Measurements from ENCODE around the gene ZFP2. TPM values are rescaled to one million over a fixed set of nuclear protein-coding genes. Genes with fewer than 3 reads are reported as not detected.

The ZFP2 gene
- total and polyA plus RNA-seq, 10 of the 15 experiments (the other 5 are each of a cell fraction or from before 2014, with no cell fraction given): 0.08 to 0.26 (median 0.10) TPM; not detected in 7

DNA sequence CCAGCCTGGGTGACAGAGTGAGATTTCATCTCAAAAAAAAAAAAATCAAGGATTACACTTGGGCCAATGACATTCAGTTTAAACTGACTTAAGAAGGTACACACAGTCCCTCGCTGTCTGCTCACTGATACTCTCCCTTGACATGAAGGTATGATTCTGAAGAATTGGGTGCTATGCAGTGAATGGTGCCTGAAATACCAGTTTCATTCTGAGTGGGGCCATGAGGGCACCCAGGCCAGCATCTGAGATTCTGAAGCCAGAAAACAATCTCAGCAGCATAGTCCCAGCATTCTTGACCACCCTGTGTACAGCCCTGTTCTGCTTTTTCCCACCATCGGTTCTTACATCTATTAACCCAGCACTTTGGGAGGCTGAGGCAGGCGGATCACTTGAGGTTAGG is 43.8 kb upstream of the ZFP2 start:
- intact Hi-C loops (cut with micrococcal nuclease; ENCODE audit: unreplicated experiment) (loop anchor here (10.0 kb wide), 1 partner anchor 227 kb away; the partner anchor contains the start of gene CLK4), in situ Hi-C loops (cut with MboI) (no loop called here)
- Histone ChIP-seq H4K20me1 (ENCODE audit: control insufficient read depth, insufficient read depth) (no peaks in the 10 kb centered on the region), H2AFZ (ENCODE audit: control insufficient read depth, low read depth, low read length) (no peak overlapping the region), H3K9me3 (replicated peaks; ENCODE audit: control insufficient read depth, insufficient read depth, low read length) (no peaks in the 10 kb centered on the region; the same call in 1 of the 3 replicates), H3K9ac (ENCODE audit: control insufficient read depth, insufficient read depth, low read length) (no peak overlapping the region), H3K4me3 (no peak overlapping the region), H3K27me3 (replicated peaks in 1 of 2; ENCODE audit: control insufficient read depth in 2 of 2, insufficient read depth in 2 of 2, low read length in 1 of 2) (no peaks in the 10 kb centered on the region), H3K4me1 (ENCODE audit: control insufficient read depth, insufficient read depth, low read length) (no peaks in the 10 kb centered on the region), H3K36me3 (ENCODE audit: control insufficient read depth in 2 of 2, insufficient read depth in 2 of 2, low read length in 1 of 2) (no peaks in the 10 kb centered on the region), H3K4me2 (ENCODE audit: control insufficient read depth, insufficient read depth) (no peak overlapping the region), H3K27ac (ENCODE audit: control insufficient read depth, insufficient read depth) (no peak overlapping the region), H3K79me2 (ENCODE audit: control insufficient read depth, insufficient read depth, low read length) (no peaks in the 10 kb centered on the region)
- ChIA-PET POLR2A (no interaction called here), SMC1A (ENCODE audit: uncharacterized antibody, unreplicated experiment) (no interaction called here), CTCF (no interaction called here), RAD21 (ENCODE audit: unreplicated experiment) (no interaction called here)
- ATAC-seq: no peak
- WGBS (ENCODE audit: insufficient coverage, insufficient replicate concordance, low lambda C conversion rate, missing lambda C conversion rate): 41% methylated on average over 3 of the region's 3 CpGs
- DNase-seq (ENCODE audit: low read depth, low spot score): no peak
- BruUV-seq (replicated peaks): no TSS peak
- no peak for FAIRE-seq
- no peak for TF ChIP-seq CTCF (IDR thresholded peaks at IDR 0.05 in 2 of 3, conservative IDR thresholded peaks at IDR 0.05 in 1 of 3; ENCODE audit: control insufficient read depth in 2 of 3, extremely low read depth in 1 of 3, insufficient read depth in 1 of 3, low read depth in 3 of 3, low read length in 3 of 3)
- no peak for TF ChIP-seq ZZZ3 (IDR thresholded peaks at IDR 0.05; ENCODE audit: control insufficient read depth, insufficient read length, low read depth)
- no peak for TF ChIP-seq POLR2AphosphoS5 (IDR thresholded peaks at IDR 0.05; ENCODE audit: low read length)
- TF ChIP-seq HDAC6 (IDR thresholded peaks at IDR 0.05; ENCODE audit: unreplicated experiment): no peak
- TF ChIP-seq ZBTB40 (IDR thresholded peaks at IDR 0.05; ENCODE audit: borderline replicate concordance): no peak
- TF ChIP-seq POU2F2 (IDR thresholded peaks at IDR 0.05; ENCODE audit: borderline replicate concordance, low read depth, low read length): no peak
- TF ChIP-seq FOXK2 (IDR thresholded peaks at IDR 0.05): no peak
- no peak for TF ChIP-seq YBX1 (IDR thresholded peaks at IDR 0.05)
- TF ChIP-seq FOXM1 (IDR thresholded peaks at IDR 0.05; ENCODE audit: low read depth, low read length): no peak
- TF ChIP-seq, protein P1, sequence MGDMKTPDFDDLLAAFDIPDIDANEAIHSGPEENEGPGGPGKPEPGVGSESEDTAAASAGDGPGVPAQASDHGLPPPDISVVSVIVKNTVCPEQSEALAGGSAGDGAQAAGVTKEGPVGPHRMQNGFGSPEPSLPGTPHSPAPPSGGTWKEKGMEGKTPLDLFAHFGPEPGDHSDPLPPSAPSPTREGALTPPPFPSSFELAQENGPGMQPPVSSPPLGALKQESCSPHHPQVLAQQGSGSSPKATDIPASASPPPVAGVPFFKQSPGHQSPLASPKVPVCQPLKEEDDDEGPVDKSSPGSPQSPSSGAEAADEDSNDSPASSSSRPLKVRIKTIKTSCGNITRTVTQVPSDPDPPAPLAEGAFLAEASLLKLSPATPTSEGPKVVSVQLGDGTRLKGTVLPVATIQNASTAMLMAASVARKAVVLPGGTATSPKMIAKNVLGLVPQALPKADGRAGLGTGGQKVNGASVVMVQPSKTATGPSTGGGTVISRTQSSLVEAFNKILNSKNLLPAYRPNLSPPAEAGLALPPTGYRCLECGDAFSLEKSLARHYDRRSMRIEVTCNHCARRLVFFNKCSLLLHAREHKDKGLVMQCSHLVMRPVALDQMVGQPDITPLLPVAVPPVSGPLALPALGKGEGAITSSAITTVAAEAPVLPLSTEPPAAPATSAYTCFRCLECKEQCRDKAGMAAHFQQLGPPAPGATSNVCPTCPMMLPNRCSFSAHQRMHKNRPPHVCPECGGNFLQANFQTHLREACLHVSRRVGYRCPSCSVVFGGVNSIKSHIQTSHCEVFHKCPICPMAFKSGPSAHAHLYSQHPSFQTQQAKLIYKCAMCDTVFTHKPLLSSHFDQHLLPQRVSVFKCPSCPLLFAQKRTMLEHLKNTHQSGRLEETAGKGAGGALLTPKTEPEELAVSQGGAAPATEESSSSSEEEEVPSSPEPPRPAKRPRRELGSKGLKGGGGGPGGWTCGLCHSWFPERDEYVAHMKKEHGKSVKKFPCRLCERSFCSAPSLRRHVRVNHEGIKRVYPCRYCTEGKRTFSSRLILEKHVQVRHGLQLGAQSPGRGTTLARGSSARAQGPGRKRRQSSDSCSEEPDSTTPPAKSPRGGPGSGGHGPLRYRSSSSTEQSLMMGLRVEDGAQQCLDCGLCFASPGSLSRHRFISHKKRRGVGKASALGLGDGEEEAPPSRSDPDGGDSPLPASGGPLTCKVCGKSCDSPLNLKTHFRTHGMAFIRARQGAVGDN (IDR thresholded peaks at IDR 0.05): no peak
- no peak for TF ChIP-seq POLR2AphosphoS2 (IDR thresholded peaks at IDR 0.05; ENCODE audit: low read depth, low read length)
- TF ChIP-seq MTA3 (IDR thresholded peaks at IDR 0.05; ENCODE audit: borderline replicate concordance, low read length): no peak
- TF ChIP-seq CREM (IDR thresholded peaks at IDR 0.05; ENCODE audit: low read depth): no peak
- no peak for TF ChIP-seq ZBED1 (IDR thresholded peaks at IDR 0.05; ENCODE audit: borderline replicate concordance)
- no peak for TF ChIP-seq NBN (IDR thresholded peaks at IDR 0.05)
- TF ChIP-seq ETV6 (conservative IDR thresholded peaks at IDR 0.05 in 1 of 2, IDR thresholded peaks at IDR 0.05 in 1 of 2; ENCODE audit: borderline replicate concordance in 1 of 2, low read depth in 1 of 2): no peak

Data from GM12878 (cell line).